ENCODE data around the gene KCNJ15.

GRCh38 chr21:38343691-38344090 lies 86.9 kb downstream of the KCNJ15 start:
- TF ChIP-seq, protein P1, sequence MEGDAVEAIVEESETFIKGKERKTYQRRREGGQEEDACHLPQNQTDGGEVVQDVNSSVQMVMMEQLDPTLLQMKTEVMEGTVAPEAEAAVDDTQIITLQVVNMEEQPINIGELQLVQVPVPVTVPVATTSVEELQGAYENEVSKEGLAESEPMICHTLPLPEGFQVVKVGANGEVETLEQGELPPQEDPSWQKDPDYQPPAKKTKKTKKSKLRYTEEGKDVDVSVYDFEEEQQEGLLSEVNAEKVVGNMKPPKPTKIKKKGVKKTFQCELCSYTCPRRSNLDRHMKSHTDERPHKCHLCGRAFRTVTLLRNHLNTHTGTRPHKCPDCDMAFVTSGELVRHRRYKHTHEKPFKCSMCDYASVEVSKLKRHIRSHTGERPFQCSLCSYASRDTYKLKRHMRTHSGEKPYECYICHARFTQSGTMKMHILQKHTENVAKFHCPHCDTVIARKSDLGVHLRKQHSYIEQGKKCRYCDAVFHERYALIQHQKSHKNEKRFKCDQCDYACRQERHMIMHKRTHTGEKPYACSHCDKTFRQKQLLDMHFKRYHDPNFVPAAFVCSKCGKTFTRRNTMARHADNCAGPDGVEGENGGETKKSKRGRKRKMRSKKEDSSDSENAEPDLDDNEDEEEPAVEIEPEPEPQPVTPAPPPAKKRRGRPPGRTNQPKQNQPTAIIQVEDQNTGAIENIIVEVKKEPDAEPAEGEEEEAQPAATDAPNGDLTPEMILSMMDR (IDR thresholded peaks at IDR 0.05) = no peak
- TF ChIP-seq POLR2AphosphoS5 (IDR thresholded peaks at IDR 0.05; ENCODE audit: low read depth, low read length) (no peak), SIN3A (IDR thresholded peaks at IDR 0.05; ENCODE audit: borderline replicate concordance, insufficient read depth, low read depth, low read length) (no peak)
